GM18526 (cell line): ENCODE results near the gene TPSD1.

Experiments used
- POLR2A ChIP-seq: IDR thresholded peaks from 3 replicates; pipeline ENCODE4 v1.6.1; 2011; ENCODE audit not compliant: insufficient read length; ENCODE audit errors: extremely low read depth

Gene TPSD1

GRCh38 chr16:1264345-1265089 lies 8.6 kb downstream of the TPSD1 start:
- no peak for TF ChIP-seq POLR2A

GRCh38 chr16:1265090-1265630 lies 9.3 kb downstream of the TPSD1 start:
- TF ChIP-seq POLR2A: no peak

- TF ChIP-seq POLR2A: no peak
Observed at GRCh38 chr16:1265826-1266225, 10.0 kb downstream of the TPSD1 start.

- TF ChIP-seq POLR2A: no peak
Observed at GRCh38 chr16:1271380-1271723, 15.5 kb downstream of the TPSD1 start.

- TF ChIP-seq POLR2A: no peak
Observed at GRCh38 chr16:1272453-1273198, 16.8 kb downstream of the TPSD1 start.

- no peak for TF ChIP-seq POLR2A
Observed at GRCh38 chr16:1273816-1274215, 17.9 kb downstream of the TPSD1 start.

GRCh38 chr16:1274767-1275166 lies 18.9 kb downstream of the TPSD1 start:
- no peak for TF ChIP-seq POLR2A

GRCh38 chr16:1275791-1276579 lies 20.1 kb downstream of the TPSD1 start:
- no peak for TF ChIP-seq POLR2A

- TF ChIP-seq POLR2A: no peak
Observed at GRCh38 chr16:1276580-1276878, 20.7 kb downstream of the TPSD1 start.

- TF ChIP-seq POLR2A: no peak
Observed at GRCh38 chr16:1277151-1277598, 21.3 kb downstream of the TPSD1 start.

GRCh38 chr16:1277617-1278282 lies 21.9 kb downstream of the TPSD1 start:
- no peak for TF ChIP-seq POLR2A

- TF ChIP-seq POLR2A: no peak
Observed at GRCh38 chr16:1278477-1278876, 22.6 kb downstream of the TPSD1 start.

GRCh38 chr16:1279081-1279944 lies 23.4 kb downstream of the TPSD1 start:
- TF ChIP-seq POLR2A: no peak

GRCh38 chr16:1279945-1280589 lies 24.2 kb downstream of the TPSD1 start:
- TF ChIP-seq POLR2A: no peak
